HFFc6 (cell line): ENCODE data around the gene KIAA0753. TPM values are rescaled to one million over a fixed set of nuclear protein-coding genes. Genes with fewer than 3 reads are reported as not detected.

Experiments used
- DNase-seq: peaks from one replicate; pipeline ENCODE4 v3.0.0-alpha.2; 2018
- H3K27ac Mint-ChIP-seq: 2 replicates; pipeline ENCODE4 v1.8.0; 2020; ENCODE audit warnings: mild to moderate bottlenecking, mixed read lengths
- H3K27me3 Mint-ChIP-seq: 2 replicates; pipeline ENCODE4 v1.8.0; 2021; ENCODE audit warnings: mild to moderate bottlenecking, moderate library complexity, mixed read lengths; ENCODE audit not compliant: insufficient read depth
- H3K36me3 Mint-ChIP-seq: 2 replicates; pipeline ENCODE4 v1.8.0; 2021; ENCODE audit warnings: low read depth, mixed read lengths
- H3K4me1 Mint-ChIP-seq: 2 replicates; pipeline ENCODE4 v1.8.0; 2020; ENCODE audit warnings: low read depth, mixed read lengths
- H3K4me3 Mint-ChIP-seq: 2 replicates; pipeline ENCODE4 v1.8.0; 2020; ENCODE audit warnings: mild to moderate bottlenecking, moderate library complexity, mixed read lengths
- H3K9me3 Mint-ChIP-seq: 2 replicates; pipeline ENCODE4 v1.8.0; 2020; ENCODE audit warnings: mild to moderate bottlenecking, mixed read lengths
- CTCF ChIP-seq: fragments of 200-600 bp; sonication (generic); IDR thresholded peaks from 2 replicates; pipeline ENCODE4 v1.5.0; 2021; ENCODE audit warnings: antibody characterized with exemption, mild to moderate bottlenecking
- total RNA-seq, 6 experiments: library from RNA; stranded (reverse); fragmentation: NEBNext Ultra II Directional; extraction: Animal tissue kit (Norgen Biotek cat#: 25700); gene quantifications; 2 replicates in 1 of 6; 3 replicates in 5 of 6; pipeline ENCODE4 v1.2.3, GENCODE V29; 2021

The KIAA0753 gene
- total RNA-seq, 6 experiments from 2014 or later = 15.1 to 17.8 (median 16.4) TPM

DNA sequence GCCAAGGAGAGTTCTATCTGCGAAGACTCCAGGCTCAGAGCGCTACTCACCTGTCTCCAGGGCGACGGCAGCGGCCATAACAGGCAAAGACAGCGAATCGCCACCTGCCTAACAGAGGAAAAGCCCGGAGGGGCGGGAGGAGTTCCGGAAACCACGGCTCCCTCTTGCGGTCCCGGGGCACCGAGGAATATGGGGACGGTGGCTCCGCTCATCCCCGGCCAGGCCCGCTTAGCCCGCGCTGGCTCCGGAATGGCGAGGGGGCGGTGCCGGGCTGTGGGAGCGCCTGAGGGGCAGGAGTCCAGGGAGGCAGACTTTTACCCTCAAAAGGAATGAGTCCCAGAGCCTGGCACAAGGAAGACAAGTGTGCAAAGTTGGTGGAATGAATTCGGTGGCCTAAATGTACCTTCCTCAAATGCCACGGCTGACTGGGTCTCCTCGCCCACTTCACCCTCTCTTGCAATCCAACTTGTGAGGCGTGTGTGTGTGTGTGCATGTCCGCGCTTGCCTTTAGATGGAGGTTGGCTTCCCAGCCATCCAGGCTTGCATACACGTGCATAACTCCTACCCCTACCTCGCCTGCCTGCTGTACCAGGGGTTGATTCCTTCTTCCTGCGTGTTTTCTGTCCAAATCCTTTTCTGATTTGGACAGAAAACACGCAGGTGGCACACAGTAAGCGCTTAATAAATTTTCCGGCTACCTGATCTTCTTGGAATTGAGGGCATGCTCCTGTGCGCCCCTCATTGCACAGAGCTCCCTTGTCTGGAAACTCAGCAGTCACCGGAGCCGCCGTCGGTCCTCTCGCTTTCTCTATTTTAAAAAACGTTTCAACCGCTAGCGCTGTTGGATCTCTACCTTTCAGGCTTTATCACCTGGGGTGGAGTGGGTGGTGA, 14.6 kb upstream of the KIAA0753 start:
- Mint-ChIP-seq H3K27ac (no peak overlapping the region), H3K9me3 (no peaks in the 10 kb centered on the region), H3K27me3 (peaks cover 26% of the 10 kb centered on the region), H3K36me3 (peaks cover 20% of the 10 kb centered on the region), H3K4me3 (no peak overlapping the region), H3K4me1 (peaks cover 25% of the 10 kb centered on the region)
- no peak for DNase-seq
- TF ChIP-seq CTCF = no peak

- Mint-ChIP-seq H3K4me1 (peaks cover 49% of the 10 kb centered on the region), H3K27me3 (peaks cover 11% of the 10 kb centered on the region), H3K4me3 (peak overlapping the region; percentile 97), H3K36me3 (peaks cover 35% of the 10 kb centered on the region), H3K9me3 (no peaks in the 10 kb centered on the region), H3K27ac (peak overlapping the region; percentile 29; the same call in 1 of the 2 replicates)
- no peak for DNase-seq
- no peak for TF ChIP-seq CTCF
Observed at GRCh38 chr17:6651919-6652452, 11.5 kb upstream of the KIAA0753 start.

GRCh38 chr17:6651354-6651918, 10.9 kb upstream of the KIAA0753 start, which contains the start of the genes C17orf100 and MED31:
C17orf100 (plus strand) TSS chr17:6651762; CDS start chr17:6651914, 152 bp downstream.
MED31 (minus strand) TSS chr17:6651605; CDS start chr17:6651528, 77 bp downstream.
- Mint-ChIP-seq H3K27ac (peak within 1 kb of the TSS; percentile 99), H3K27me3 (peaks cover 11% of the 10 kb centered on the region), H3K9me3 (no peaks in the 10 kb centered on the region), H3K36me3 (peaks cover 35% of the 10 kb centered on the region), H3K4me1 (peaks cover 48% of the 10 kb centered on the region), H3K4me3 (peak within 1 kb of the TSS; percentile 97)
- peak; percentile 94 for DNase-seq
- TF ChIP-seq CTCF = no peak

GRCh38 chr17:6648181-6648580, 7.7 kb upstream of the KIAA0753 start:
- Mint-ChIP-seq H3K27ac (peak overlapping the region; percentile 54), H3K4me1 (peaks cover 56% of the 10 kb centered on the region), H3K4me3 (no peak overlapping the region; the same call in 1 of the 2 replicates), H3K9me3 (no peaks in the 10 kb centered on the region), H3K36me3 (peaks cover 35% of the 10 kb centered on the region), H3K27me3 (no peaks in the 10 kb centered on the region; the same call in 1 of the 2 replicates)
- peak; percentile 22 for DNase-seq
- peak; percentile 61 for TF ChIP-seq CTCF

GRCh38 chr17:6643451-6644125, 3.1 kb upstream of the KIAA0753 start:
- Mint-ChIP-seq H3K4me1 (peaks cover 57% of the 10 kb centered on the region), H3K27ac (peak overlapping the region; percentile 46; the same call in 1 of the 2 replicates)

More at GRCh38 chr17:6643451-6644125, 3.1 kb upstream of the KIAA0753 start:
- no peak for DNase-seq
- H3K4me3 Mint-ChIP-seq = no peak overlapping the region; the same call in 1 of the 2 replicates
- peaks cover 30% of the 10 kb centered on the region for H3K36me3 Mint-ChIP-seq
- no peak for TF ChIP-seq CTCF
- H3K9me3 Mint-ChIP-seq = no peaks in the 10 kb centered on the region
- peaks cover 8% of the 10 kb centered on the region for H3K27me3 Mint-ChIP-seq
